Right atrium auricular region (tissue), 2 donors: Measurements from ENCODE around the gene TLK2. TPM values are rescaled to one million over a fixed set of nuclear protein-coding genes. Genes with fewer than 3 reads are reported as not detected.
"Not testable (repeated sequence)": the region's sequence is repeated elsewhere in the genome, so short reads cannot be mapped to it uniquely, and the experiment has no call there.

Experiments
- DNase-seq: peaks from one replicate; pipeline ENCODE4 v3.0.0-alpha.2; 2019; ENCODE audit warnings: low spot score
- H3K27ac ChIP-seq, 2 donors: fragments of 200-600 bp; sonication (generic); 1 replicate in 1 of 2; 2 replicates in 1 of 2; pipeline ENCODE4 v1.5.1; 2016 to 2019
- H3K27me3 ChIP-seq, 2 donors: fragments of 200-600 bp; sonication (generic); one replicate each; pipeline versions ENCODE4 v1.5.1 to v1.6.0; 2017 to 2019
- H3K36me3 ChIP-seq: fragments of 200-600 bp; sonication (generic); one replicate; pipeline ENCODE4 v1.5.1; 2016
- H3K4me1 ChIP-seq, 2 donors: fragments of 200-600 bp; sonication (generic); one replicate each; pipeline versions ENCODE4 v1.5.1 to v1.6.0; 2017 to 2019
- H3K4me3 ChIP-seq, 2 donors: fragments of 200-600 bp; sonication (generic); 1 replicate in 1 of 2; 2 replicates in 1 of 2; pipeline ENCODE4 v1.5.1; 2017 to 2019; ENCODE audit warnings: mild to moderate bottlenecking in 1 of 2, moderate library complexity in 1 of 2
- H3K9me3 ChIP-seq, 2 donors: fragments of 200-600 bp; sonication (generic); one replicate each; pipeline ENCODE4 v1.5.1; 2019
- total RNA-seq, 2 donors: library from RNA; depleted of rRNA; stranded (reverse); fragments of >200 nt; gene quantifications; one replicate each; pipeline ENCODE4 v1.1.0, GENCODE V29; 2016
- TF ChIP-seq, protein P1 (sequence below), 2 donors: fragments of 200-600 bp; sonication (generic); IDR thresholded peaks; one replicate each; pipeline ENCODE4 v1.5.1; 2019; ENCODE audit warnings: antibody characterized with exemption in 2 of 2

TLK2 gene
- total RNA-seq, 2 donors from 2014 or later, result 22.3 to 28.3 TPM

DNA sequence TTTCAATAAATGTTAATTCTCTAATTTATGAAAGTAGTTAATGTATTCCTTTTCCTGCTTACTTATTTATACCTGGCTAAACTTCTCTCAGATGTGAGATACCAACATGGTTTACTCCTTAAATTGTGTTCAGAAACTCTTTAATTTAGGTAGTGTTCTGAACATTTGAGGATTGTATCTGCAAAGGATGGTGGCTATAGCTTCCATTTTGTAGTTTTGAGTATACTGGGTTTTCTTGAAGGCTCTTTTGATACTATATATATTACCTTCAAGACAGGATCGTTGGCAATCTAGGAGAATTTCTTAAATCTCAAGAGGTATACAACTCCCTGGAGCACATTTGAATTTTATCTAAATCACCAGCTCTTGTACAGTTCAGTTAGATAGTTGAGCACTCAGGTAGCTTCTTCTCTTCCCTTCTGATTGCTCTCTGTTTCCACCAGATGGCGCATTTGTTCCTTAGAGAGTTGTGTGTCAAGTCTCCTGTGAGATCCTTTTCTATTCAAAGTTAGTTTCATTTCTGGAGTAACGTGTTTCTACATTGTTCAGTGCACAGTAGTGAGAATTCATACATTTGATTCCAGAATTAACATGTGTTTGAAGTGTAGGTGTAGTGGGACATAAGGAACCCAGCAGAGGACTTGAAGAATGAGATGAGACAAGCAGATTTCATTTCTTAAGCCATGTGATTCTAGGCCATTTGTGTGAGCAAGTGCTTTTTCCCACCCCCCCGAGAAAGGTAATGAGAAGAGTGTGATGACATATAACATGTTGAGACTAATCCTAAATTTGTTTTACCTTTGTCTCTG lies 74.4 kb downstream of the TLK2 start:
- TF ChIP-seq, protein P1, sequence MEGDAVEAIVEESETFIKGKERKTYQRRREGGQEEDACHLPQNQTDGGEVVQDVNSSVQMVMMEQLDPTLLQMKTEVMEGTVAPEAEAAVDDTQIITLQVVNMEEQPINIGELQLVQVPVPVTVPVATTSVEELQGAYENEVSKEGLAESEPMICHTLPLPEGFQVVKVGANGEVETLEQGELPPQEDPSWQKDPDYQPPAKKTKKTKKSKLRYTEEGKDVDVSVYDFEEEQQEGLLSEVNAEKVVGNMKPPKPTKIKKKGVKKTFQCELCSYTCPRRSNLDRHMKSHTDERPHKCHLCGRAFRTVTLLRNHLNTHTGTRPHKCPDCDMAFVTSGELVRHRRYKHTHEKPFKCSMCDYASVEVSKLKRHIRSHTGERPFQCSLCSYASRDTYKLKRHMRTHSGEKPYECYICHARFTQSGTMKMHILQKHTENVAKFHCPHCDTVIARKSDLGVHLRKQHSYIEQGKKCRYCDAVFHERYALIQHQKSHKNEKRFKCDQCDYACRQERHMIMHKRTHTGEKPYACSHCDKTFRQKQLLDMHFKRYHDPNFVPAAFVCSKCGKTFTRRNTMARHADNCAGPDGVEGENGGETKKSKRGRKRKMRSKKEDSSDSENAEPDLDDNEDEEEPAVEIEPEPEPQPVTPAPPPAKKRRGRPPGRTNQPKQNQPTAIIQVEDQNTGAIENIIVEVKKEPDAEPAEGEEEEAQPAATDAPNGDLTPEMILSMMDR (IDR thresholded peaks at IDR 0.05), result peak; percentile 35 to 66
- not testable (repeated sequence) for H3K9me3 ChIP-seq, H3K27me3 ChIP-seq, H3K27ac ChIP-seq, H3K4me1 ChIP-seq, H3K36me3 ChIP-seq, DNase-seq, H3K4me3 ChIP-seq

DNA sequence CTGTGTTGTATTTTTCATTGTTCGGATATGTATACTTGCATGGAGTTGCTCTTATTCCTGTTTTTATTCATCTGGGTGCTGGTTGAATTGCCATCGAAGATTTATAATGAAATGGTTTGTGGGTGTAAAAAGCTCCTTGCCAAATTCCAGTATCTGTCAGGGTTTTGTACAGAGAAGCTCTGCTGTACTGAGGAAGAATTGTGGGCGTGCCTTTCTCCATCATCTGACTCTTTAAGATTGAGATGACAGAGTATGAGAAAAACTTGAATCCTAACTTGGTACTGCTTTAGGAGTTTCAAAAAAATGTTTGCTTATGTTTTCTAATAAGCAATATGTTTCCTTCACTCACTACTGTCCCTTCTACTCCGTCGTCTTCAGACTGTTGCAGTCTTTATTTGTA lies 78.9 kb downstream of the TLK2 start:
- not testable (repeated sequence) for H3K27me3 ChIP-seq, H3K9me3 ChIP-seq, H3K4me1 ChIP-seq, H3K27ac ChIP-seq, H3K4me3 ChIP-seq, DNase-seq
- H3K36me3 ChIP-seq, result peaks cover 25% of the 10 kb centered on the region

DNA sequence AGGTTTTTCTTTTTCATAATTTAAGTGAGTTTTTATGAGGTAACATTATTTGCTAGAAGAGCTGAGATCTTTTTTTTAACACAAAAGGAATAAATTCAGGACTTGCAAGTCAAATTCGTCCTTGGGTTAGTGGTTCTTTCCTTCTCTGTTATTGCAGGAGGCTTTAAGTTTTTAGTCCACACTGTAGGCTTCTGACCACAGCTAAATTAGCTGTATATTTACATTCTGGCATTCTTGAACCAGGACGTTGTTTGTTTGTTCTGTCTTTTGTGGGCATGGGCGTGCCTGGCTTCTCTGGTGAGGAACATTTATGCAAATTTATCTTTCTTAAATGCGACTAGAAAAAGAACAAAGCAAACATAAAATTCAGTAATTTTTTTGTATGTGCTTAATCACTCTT lies 80.3 kb downstream of the TLK2 start:
- H3K9me3 ChIP-seq, DNase-seq, H3K27ac ChIP-seq, H3K27me3 ChIP-seq, H3K4me1 ChIP-seq, H3K4me3 ChIP-seq: not testable (repeated sequence)
- H3K36me3 ChIP-seq, result peaks cover 32% of the 10 kb centered on the region

DNA sequence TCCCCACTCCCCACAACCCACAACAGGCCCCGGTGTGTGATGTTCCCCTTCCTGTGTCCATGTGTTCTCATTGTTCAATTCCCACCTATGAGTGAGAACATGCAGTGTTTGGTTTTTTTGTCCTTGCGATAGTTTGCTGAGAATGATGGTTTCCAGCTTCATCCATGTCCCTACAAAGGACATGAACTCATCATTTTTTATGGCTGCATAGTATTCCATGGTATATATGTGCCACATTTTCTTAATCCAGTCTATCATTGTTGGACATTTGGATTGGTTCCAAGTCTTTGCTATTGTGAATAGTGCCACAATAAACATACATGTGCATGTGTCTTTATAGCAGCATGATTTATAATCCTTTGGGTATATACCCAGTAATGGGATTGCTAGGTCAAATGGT lies 82.3 kb downstream of the TLK2 start:
- not testable (repeated sequence) for DNase-seq

DNA sequence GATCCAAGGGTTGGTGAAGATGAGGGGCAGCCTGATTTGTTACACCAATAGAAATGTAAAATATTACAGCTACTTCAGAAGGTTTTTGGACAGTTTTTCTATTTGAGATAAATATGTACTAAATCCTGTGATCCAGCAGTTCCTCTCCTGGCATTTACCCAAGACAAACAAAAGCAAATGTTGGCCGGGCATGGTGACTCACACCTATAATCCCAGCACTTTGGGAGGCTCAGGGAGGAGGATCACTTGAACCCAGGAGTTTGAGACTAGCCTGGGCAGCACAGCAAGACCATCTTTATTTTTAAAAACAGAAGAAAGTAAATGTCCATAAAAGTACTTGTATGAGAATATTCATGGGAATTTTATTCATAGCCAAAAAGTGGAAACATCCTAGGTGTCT lies 84.0 kb downstream of the TLK2 start:
- H3K9me3 ChIP-seq, result no peaks in the 10 kb centered on the region
- H3K36me3 ChIP-seq, result peaks cover 49% of the 10 kb centered on the region
- H3K4me1 ChIP-seq, result no peaks in the 10 kb centered on the region
- H3K27ac ChIP-seq, result no peak overlapping the region
- H3K4me3 ChIP-seq, result no peak overlapping the region
- no peaks in the 10 kb centered on the region for H3K27me3 ChIP-seq
- no peak for DNase-seq
- TF ChIP-seq, protein P1 (IDR thresholded peaks at IDR 0.05), result no peak

More for the DNA sequence above, 82.3 kb downstream of the TLK2 start:
- H3K4me1 ChIP-seq, H3K9me3 ChIP-seq, H3K27me3 ChIP-seq, H3K27ac ChIP-seq, H3K4me3 ChIP-seq: not testable (repeated sequence)
- H3K36me3 ChIP-seq, result peaks cover 41% of the 10 kb centered on the region

DNA sequence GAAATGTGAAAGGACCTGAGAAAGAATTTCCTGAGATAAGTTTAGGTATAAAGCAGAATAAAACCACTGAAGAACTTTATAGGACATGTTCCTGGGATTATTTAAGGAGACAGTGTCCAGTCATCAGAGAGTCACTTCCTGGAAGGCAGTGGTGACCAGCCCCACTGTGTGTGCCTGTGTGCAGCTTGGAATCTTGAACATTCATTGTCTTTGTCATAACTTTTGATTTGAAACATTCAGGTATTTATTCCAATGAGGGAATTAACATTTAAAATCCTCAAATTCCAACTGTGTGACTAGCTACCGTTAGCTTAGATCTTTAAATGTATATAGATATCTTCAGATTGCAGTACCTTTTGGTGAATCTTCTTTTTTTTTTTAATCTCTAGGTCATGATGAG lies 87.2 kb downstream of the TLK2 start:
- H3K4me3 ChIP-seq, result no peak overlapping the region
- TF ChIP-seq, protein P1 (IDR thresholded peaks at IDR 0.05), result no peak
- DNase-seq, result no peak
- no peaks in the 10 kb centered on the region for H3K27me3 ChIP-seq
- H3K36me3 ChIP-seq, result peaks cover 41% of the 10 kb centered on the region
- no peak overlapping the region for H3K27ac ChIP-seq
- H3K4me1 ChIP-seq, result no peaks in the 10 kb centered on the region
- H3K9me3 ChIP-seq, result no peaks in the 10 kb centered on the region

DNA sequence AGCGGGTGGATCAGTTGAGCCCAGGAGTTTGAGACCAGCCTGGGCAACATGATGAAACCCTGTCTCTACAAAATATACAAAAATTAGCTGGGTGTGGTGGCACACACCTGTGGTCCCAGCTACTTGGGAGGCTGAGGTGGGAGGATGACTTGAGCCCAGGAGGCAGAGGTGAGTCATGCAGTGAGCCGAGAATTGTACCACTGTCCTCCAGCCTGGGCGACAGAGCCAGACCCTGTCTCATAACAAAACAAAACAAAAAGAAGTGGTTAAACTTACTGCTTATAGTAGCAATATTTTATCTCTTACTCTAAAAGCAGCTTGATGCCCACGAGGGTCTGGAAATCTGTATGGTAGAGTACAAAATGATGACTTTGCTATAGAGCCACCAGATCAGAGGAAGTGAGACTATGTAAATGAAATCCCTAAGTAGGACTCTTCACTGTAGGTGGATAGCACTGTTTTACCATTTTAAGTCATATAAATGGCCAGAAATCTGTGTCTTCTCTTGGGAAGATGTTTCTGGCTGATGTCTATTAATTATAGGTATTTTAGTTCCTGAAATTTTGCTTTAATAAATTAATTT lies 88.5 kb downstream of the TLK2 start:
- H3K27me3 ChIP-seq, result no peaks in the 10 kb centered on the region
- H3K4me1 ChIP-seq, result no peaks in the 10 kb centered on the region
- TF ChIP-seq, protein P1 (IDR thresholded peaks at IDR 0.05), result no peak
- peaks cover 32% of the 10 kb centered on the region for H3K36me3 ChIP-seq
- no peak for DNase-seq
- no peak overlapping the region for H3K27ac ChIP-seq
- H3K9me3 ChIP-seq, result no peaks in the 10 kb centered on the region
- no peak overlapping the region for H3K4me3 ChIP-seq
